H9 (cell line): ENCODE data around the gene EPGN. TPM values are rescaled to one million over a fixed set of nuclear protein-coding genes. Genes with fewer than 3 reads are reported as not detected.

Experiments
- DNase-seq: peaks from one replicate; pipeline ENCODE4 v3.0.0-alpha.2; 2017
- H2AFZ ChIP-seq: one replicate; pipeline ENCODE4 v1.6.1; 2013; ENCODE audit warnings: mild to moderate bottlenecking, low read length, control low read depth, moderate library complexity
- H2AK5ac ChIP-seq: 2 replicates; pipeline ENCODE4 v1.6.1; 2013; ENCODE audit warnings: low read length, control low read depth, mixed read lengths; ENCODE audit not compliant: insufficient read length
- H2BK120ac ChIP-seq: one replicate; pipeline ENCODE4 v1.6.1; 2013; ENCODE audit warnings: low read depth, mild to moderate bottlenecking, low read length, control low read depth, inconsistent platforms; ENCODE audit not compliant: poor library complexity, severe bottlenecking
- H2BK12ac ChIP-seq: 2 replicates; pipeline ENCODE4 v1.6.1; 2013; ENCODE audit warnings: low read length, control low read depth, mixed read lengths, low read depth; ENCODE audit not compliant: insufficient read length
- H2BK15ac ChIP-seq: 2 replicates; pipeline ENCODE4 v1.6.1; 2013; ENCODE audit warnings: low read depth, low read length, control low read depth
- H2BK20ac ChIP-seq: one replicate; pipeline ENCODE4 v1.6.1; 2013; ENCODE audit warnings: low read depth, mild to moderate bottlenecking, low read length, control low read depth, inconsistent platforms; ENCODE audit not compliant: poor library complexity, severe bottlenecking
- H2BK5ac ChIP-seq: 2 replicates; pipeline ENCODE4 v1.6.1; 2013; ENCODE audit warnings: low read length, control low read depth, mixed read lengths; ENCODE audit not compliant: insufficient read length
- H3K14ac ChIP-seq: 2 replicates; pipeline ENCODE4 v1.6.1; 2013; ENCODE audit warnings: low read length, control low read depth; ENCODE audit not compliant: insufficient read depth
- H3K18ac ChIP-seq: 2 replicates; pipeline ENCODE4 v1.6.1; 2013; ENCODE audit warnings: low read depth, mild to moderate bottlenecking, mixed read lengths, low read length, control low read depth; ENCODE audit not compliant: insufficient read length
- H3K23ac ChIP-seq: 2 replicates; pipeline ENCODE4 v1.6.1; 2013; ENCODE audit warnings: low read length, control low read depth, mixed read lengths, low read depth; ENCODE audit not compliant: insufficient read length
- H3K23me2 ChIP-seq: 2 replicates; pipeline ENCODE4 v1.6.1; 2013; ENCODE audit warnings: low read depth, mild to moderate bottlenecking, mixed read lengths, low read length, control low read depth; ENCODE audit not compliant: insufficient read length, poor library complexity, severe bottlenecking
- H3K27ac ChIP-seq: 2 replicates; pipeline ENCODE4 v1.5.1; 2013; ENCODE audit warnings: low read length, control low read depth, mixed read lengths, low read depth; ENCODE audit not compliant: insufficient read length
- H3K27me3 ChIP-seq: 2 replicates; pipeline ENCODE4 v1.6.1; 2013; ENCODE audit warnings: low read length, control low read depth, inconsistent platforms; ENCODE audit not compliant: insufficient read depth
- H3K4ac ChIP-seq: 2 replicates; pipeline ENCODE4 v1.6.1; 2013; ENCODE audit warnings: low read depth, mild to moderate bottlenecking, control low read depth, inconsistent platforms, low read length, moderate library complexity
- H3K4me1 ChIP-seq: 2 replicates; pipeline ENCODE4 v1.6.1; 2013; ENCODE audit warnings: low read length, control low read depth, inconsistent platforms; ENCODE audit not compliant: insufficient read depth
- H3K4me2 ChIP-seq: 2 replicates; pipeline ENCODE4 v1.6.1; 2013; ENCODE audit warnings: low read length, control low read depth, mixed read lengths; ENCODE audit not compliant: insufficient read length, insufficient read depth
- H3K56ac ChIP-seq: 2 replicates; pipeline ENCODE4 v1.6.1; 2013; ENCODE audit warnings: low read depth, mild to moderate bottlenecking, mixed read lengths, low read length, control low read depth; ENCODE audit not compliant: insufficient read length
- H3K79me1 ChIP-seq: 2 replicates; pipeline ENCODE4 v1.6.1; 2013; ENCODE audit warnings: low read depth, mild to moderate bottlenecking, moderate library complexity, low read length, control low read depth, inconsistent platforms; ENCODE audit not compliant: insufficient read depth, poor library complexity, severe bottlenecking
- H3K79me2 ChIP-seq: 2 replicates; pipeline ENCODE4 v1.6.1; 2013; ENCODE audit warnings: low read length, control low read depth, inconsistent platforms; ENCODE audit not compliant: insufficient read depth
- H3K9ac ChIP-seq: 2 replicates; pipeline ENCODE4 v1.6.1; 2013; ENCODE audit warnings: low read length, control low read depth, mixed read lengths; ENCODE audit not compliant: insufficient read length; ENCODE audit errors: extremely low read depth
- H3K9me3 ChIP-seq: one replicate; pipeline ENCODE4 v1.6.1; 2013; ENCODE audit warnings: low read depth, low read length, inconsistent platforms; ENCODE audit not compliant: control insufficient read depth
- H3T11ph ChIP-seq: one replicate; pipeline ENCODE4 v1.6.1; 2013; ENCODE audit warnings: mild to moderate bottlenecking, low read length, control low read depth, inconsistent platforms
- H4K20me1 ChIP-seq: one replicate; pipeline ENCODE4 v1.6.1; 2013; ENCODE audit not compliant: control insufficient read depth, insufficient read length, insufficient read depth
- H4K5ac ChIP-seq: 2 replicates; pipeline ENCODE4 v1.6.1; 2013; ENCODE audit warnings: low read depth, mild to moderate bottlenecking, mixed read lengths, low read length, control low read depth; ENCODE audit not compliant: insufficient read length
- H4K8ac ChIP-seq: replicated peaks from 2 replicates; pipeline ENCODE4 v1.6.1; 2013; ENCODE audit warnings: low read length, control low read depth, mixed read lengths, low read depth; ENCODE audit not compliant: insufficient read length
- H4K91ac ChIP-seq: 2 replicates; pipeline ENCODE4 v1.6.1; 2013; ENCODE audit warnings: low read depth, mild to moderate bottlenecking, moderate library complexity, mixed read lengths, low read length, control low read depth; ENCODE audit not compliant: insufficient read length
- H3K27ac Mint-ChIP-seq, 3 experiments: 2 replicates in 2 of 3; 3 replicates in 1 of 3; pipeline ENCODE4 v1.8.0; 2020 to 2021; ENCODE audit warnings: mixed read lengths in 3 of 3, mild to moderate bottlenecking in 1 of 3, moderate library complexity in 1 of 3
- H3K27me3 Mint-ChIP-seq: 2 replicates; pipeline ENCODE4 v1.8.0; 2021; ENCODE audit warnings: low read depth, mild to moderate bottlenecking, moderate library complexity, mixed read lengths
- H3K36me3 Mint-ChIP-seq, 3 experiments: 2 replicates in 2 of 3; 3 replicates in 1 of 3; pipeline ENCODE4 v1.8.0; 2020 to 2021; ENCODE audit warnings: low read depth in 3 of 3, mixed read lengths in 3 of 3; ENCODE audit not compliant: insufficient read depth in 1 of 3
- H3K4me1 Mint-ChIP-seq, 2 experiments: 2 replicates each; pipeline ENCODE4 v1.8.0; 2020; ENCODE audit warnings: mixed read lengths in 2 of 2
- H3K4me3 Mint-ChIP-seq, 2 experiments: 2 replicates in 1 of 2; 3 replicates in 1 of 2; pipeline ENCODE4 v1.8.0; 2020 to 2021; ENCODE audit warnings: mild to moderate bottlenecking in 2 of 2, mixed read lengths in 2 of 2, moderate library complexity in 1 of 2
- H3K9me3 Mint-ChIP-seq, 2 experiments: 2 replicates in 1 of 2; 3 replicates in 1 of 2; pipeline ENCODE4 v1.8.0; 2020; ENCODE audit warnings: mild to moderate bottlenecking in 2 of 2, mixed read lengths in 2 of 2, moderate library complexity in 1 of 2
- CTCF ChIP-seq: fragments of 200-600 bp; sonication (generic); conservative IDR thresholded peaks from 3 replicates; pipeline ENCODE4 v1.8.0; 2021; ENCODE audit warnings: antibody characterized with exemption, mild to moderate bottlenecking
- WGBS: extraction: QIAGEN DNeasy Blood & Tissue Kit; methylation state at CpG from one replicate; pipeline ENCODE4 v1.1.7; 2013; ENCODE audit warnings: missing lambda C conversion rate, low lambda C conversion rate, mixed read lengths; ENCODE audit not compliant: insufficient read length; ENCODE audit errors: extremely low coverage; 5-methylcytosine and 5-hydroxymethylcytosine counted together
- total RNA-seq: library from RNA; stranded (reverse); gene quantifications from 2 replicates; pipeline ENCODE4 v1.2.1, GENCODE V29; 2021

EPGN gene
- total RNA-seq, 1 experiment from 2014 or later, result not detected

DNA sequence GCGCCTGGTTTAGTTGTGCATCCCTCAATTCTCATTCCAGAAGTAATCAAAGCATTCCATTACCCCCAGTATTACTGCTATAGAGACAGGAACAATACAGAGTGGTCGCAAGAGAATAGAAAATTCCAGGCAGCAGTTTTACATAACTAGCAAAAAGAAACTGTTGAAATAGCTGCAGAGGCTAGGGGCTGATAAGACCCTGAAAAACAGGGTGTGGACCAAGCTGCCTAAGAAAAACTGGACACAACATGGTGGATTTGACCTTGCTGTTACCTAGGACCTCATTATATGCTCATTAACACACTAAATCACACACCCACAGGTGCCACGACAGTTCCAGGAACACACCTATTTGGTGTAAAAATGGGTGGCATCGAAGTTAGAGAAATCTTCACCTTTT is 15.4 kb downstream of the EPGN start:
- Histone ChIP-seq H3K56ac (no peak overlapping the region), H2BK12ac (no peak overlapping the region), H3K4ac (no peak overlapping the region), H4K91ac (no peak overlapping the region), H3K23me2 (no peaks in the 10 kb centered on the region), H3K79me1 (no peaks in the 10 kb centered on the region), H2BK5ac (no peak overlapping the region), H3K14ac (no peak overlapping the region), H2AK5ac (no peak overlapping the region), H3K4me2 (no peak overlapping the region), H3K27me3 (no peaks in the 10 kb centered on the region), H4K5ac (no peak overlapping the region), H2BK120ac (no peak overlapping the region), H3T11ph (no peak overlapping the region), H3K23ac (no peak overlapping the region), H3K79me2 (no peaks in the 10 kb centered on the region), H3K27ac (no peak overlapping the region), H2AFZ (no peak overlapping the region), H2BK15ac (no peak overlapping the region), H2BK20ac (no peak overlapping the region), H3K18ac (no peak overlapping the region), H3K9me3 (no peaks in the 10 kb centered on the region), H4K8ac (no peak overlapping the region), H3K4me1 (peaks cover 3% of the 10 kb centered on the region; the same call in 1 of the 2 replicates), H4K20me1 (no peaks in the 10 kb centered on the region), H3K9ac (no peak overlapping the region)
- H3K4me3 Mint-ChIP-seq, result no peak overlapping the region
- DNase-seq, result no peak
- peaks cover 19 to 21% of the 10 kb centered on the region in 2 experiments for H3K4me1 Mint-ChIP-seq
- no peak overlapping the region for H3K27ac Mint-ChIP-seq
- no peaks in the 10 kb centered on the region for H3K36me3 Mint-ChIP-seq
- no peak for TF ChIP-seq CTCF
- H3K9me3 Mint-ChIP-seq, result no peaks in the 10 kb centered on the region
- H3K27me3 Mint-ChIP-seq, result no peaks in the 10 kb centered on the region
- WGBS, result no CpG with 5 or more reads among the region's 4 CpGs
